GM12878 (cell line): ENCODE data around the gene OSBPL5. TPM values are rescaled to one million over a fixed set of nuclear protein-coding genes. Genes with fewer than 3 reads are reported as not detected.
A peak's percentile ranks its signal among the peaks of the same experiment; 100 is the strongest.

Experiments used
- CHD1 ChIP-seq: IDR thresholded peaks from 2 replicates; pipeline ENCODE4 v1.6.1; 2012; ENCODE audit warnings: low read depth, low read length, improper control_type of control experiment
- ESRRA ChIP-seq: IDR thresholded peaks from 2 replicates; pipeline ENCODE4 v1.6.1; 2012; ENCODE audit warnings: mild to moderate bottlenecking, low read length, improper control_type of control experiment
- KDM1A ChIP-seq: fragments of 200-600 bp; sonication (generic); IDR thresholded peaks from 2 replicates; pipeline ENCODE4 v1.6.1; 2016; ENCODE audit warnings: borderline replicate concordance
- MEF2B ChIP-seq: fragments of 450-650 bp; IDR thresholded peaks from 2 replicates; pipeline ENCODE4 v1.6.1; 2018; ENCODE audit warnings: mild to moderate bottlenecking, moderate library complexity; ENCODE audit not compliant: partially characterized antibody, poor library complexity, severe bottlenecking
- POLR2AphosphoS5 ChIP-seq: IDR thresholded peaks from 2 replicates; pipeline ENCODE4 v1.6.1; 2011; ENCODE audit warnings: mild to moderate bottlenecking, low read length, inconsistent platforms
- RB1 ChIP-seq: fragments of 450-650 bp; formaldehyde crosslinking; IDR thresholded peaks from 2 replicates; pipeline ENCODE4 v1.6.1; 2017; ENCODE audit warnings: mild to moderate bottlenecking, borderline replicate concordance
- ZNF24 ChIP-seq: fragments of 450-650 bp; IDR thresholded peaks from 2 replicates; pipeline ENCODE4 v1.6.1; 2017; ENCODE audit warnings: antibody characterized with exemption, mild to moderate bottlenecking
- ZNF622 ChIP-seq: fragments of 450-650 bp; IDR thresholded peaks from 2 replicates; pipeline ENCODE4 v1.6.1; 2017; ENCODE audit warnings: mild to moderate bottlenecking, inconsistent platforms
- ZNF687 ChIP-seq: fragments of 450-650 bp; IDR thresholded peaks from 2 replicates; pipeline ENCODE4 v1.6.1; 2017; ENCODE audit warnings: mild to moderate bottlenecking, moderate library complexity
- polyA plus RNA-seq, 11 experiments: library from polyadenylated mRNA; depleted of rRNA in 4 of 11; unstranded in 6 of 11; stranded (reverse) in 5 of 11; fragments of >200 nt; fragmentation: Nextera tagmentation in 4 of 11; fragmentation: Illumina TruSeq in 1 of 11; extraction: Ambion mirVana in 4 of 11; extraction: Trizol in 1 of 11; gene quantifications; 1 replicate in 1 of 11; 2 replicates in 10 of 11; pipeline versions ENCODE4 v1.2.1 to v1.2.3, GENCODE V29; 2011 to 2016; ENCODE audit warnings: inconsistent platforms in 2 of 11, missing spikeins in 2 of 11, low read depth in 1 of 11
- total RNA-seq, 4 experiments: library from RNA; depleted of rRNA in 3 of 4; stranded (reverse); fragments of >200 nt in 3 of 4; fragmentation: Illumina TruSeq in 1 of 4; extraction: Trizol in 1 of 4; gene quantifications; 2 replicates each; pipeline versions ENCODE4 v1.2.1 to v1.2.3, GENCODE V29; 2013 to 2021
- TF ChIP-seq, protein P1 (sequence below): fragments of 450-650 bp; IDR thresholded peaks from 2 replicates; pipeline ENCODE4 v1.6.1; 2017; ENCODE audit warnings: mild to moderate bottlenecking, moderate library complexity
- TF ChIP-seq, protein P2 (sequence below): fragments of 450-650 bp; IDR thresholded peaks from 2 replicates; pipeline ENCODE4 v1.6.1; 2017; ENCODE audit warnings: antibody characterized with exemption, mild to moderate bottlenecking, moderate library complexity
- TF ChIP-seq, protein P3 (sequence below): fragments of 450-650 bp; IDR thresholded peaks from 2 replicates; pipeline ENCODE4 v1.6.1; 2017; ENCODE audit warnings: mild to moderate bottlenecking, low read depth, inconsistent platforms; ENCODE audit not compliant: poor library complexity, severe bottlenecking
- TF ChIP-seq, protein P4 (sequence below): fragments of 450-650 bp; IDR thresholded peaks from 2 replicates; pipeline ENCODE4 v1.6.1; 2017; ENCODE audit warnings: borderline replicate concordance

The OSBPL5 gene
- total and polyA plus RNA-seq, 10 of the 15 experiments (the other 5 are each of a cell fraction or from before 2014, with no cell fraction given) = not detected

GRCh38 chr11:3057069-3057963 lies 107.8 kb downstream of the OSBPL5 start, which contains the start of gene CARS1 (continued):
- TF ChIP-seq ZNF687 (no peak), KDM1A (no peak), ZNF622 (no peak), POLR2AphosphoS5 (peak; percentile 55; the same call in 1 of the 2 replicates), RB1 (no peak), ZNF24 (no peak), CHD1 (no peak), ESRRA (peak; percentile 67; the same call in 1 of the 2 replicates), MEF2B (peak; percentile 21)
- TF ChIP-seq, protein P1, sequence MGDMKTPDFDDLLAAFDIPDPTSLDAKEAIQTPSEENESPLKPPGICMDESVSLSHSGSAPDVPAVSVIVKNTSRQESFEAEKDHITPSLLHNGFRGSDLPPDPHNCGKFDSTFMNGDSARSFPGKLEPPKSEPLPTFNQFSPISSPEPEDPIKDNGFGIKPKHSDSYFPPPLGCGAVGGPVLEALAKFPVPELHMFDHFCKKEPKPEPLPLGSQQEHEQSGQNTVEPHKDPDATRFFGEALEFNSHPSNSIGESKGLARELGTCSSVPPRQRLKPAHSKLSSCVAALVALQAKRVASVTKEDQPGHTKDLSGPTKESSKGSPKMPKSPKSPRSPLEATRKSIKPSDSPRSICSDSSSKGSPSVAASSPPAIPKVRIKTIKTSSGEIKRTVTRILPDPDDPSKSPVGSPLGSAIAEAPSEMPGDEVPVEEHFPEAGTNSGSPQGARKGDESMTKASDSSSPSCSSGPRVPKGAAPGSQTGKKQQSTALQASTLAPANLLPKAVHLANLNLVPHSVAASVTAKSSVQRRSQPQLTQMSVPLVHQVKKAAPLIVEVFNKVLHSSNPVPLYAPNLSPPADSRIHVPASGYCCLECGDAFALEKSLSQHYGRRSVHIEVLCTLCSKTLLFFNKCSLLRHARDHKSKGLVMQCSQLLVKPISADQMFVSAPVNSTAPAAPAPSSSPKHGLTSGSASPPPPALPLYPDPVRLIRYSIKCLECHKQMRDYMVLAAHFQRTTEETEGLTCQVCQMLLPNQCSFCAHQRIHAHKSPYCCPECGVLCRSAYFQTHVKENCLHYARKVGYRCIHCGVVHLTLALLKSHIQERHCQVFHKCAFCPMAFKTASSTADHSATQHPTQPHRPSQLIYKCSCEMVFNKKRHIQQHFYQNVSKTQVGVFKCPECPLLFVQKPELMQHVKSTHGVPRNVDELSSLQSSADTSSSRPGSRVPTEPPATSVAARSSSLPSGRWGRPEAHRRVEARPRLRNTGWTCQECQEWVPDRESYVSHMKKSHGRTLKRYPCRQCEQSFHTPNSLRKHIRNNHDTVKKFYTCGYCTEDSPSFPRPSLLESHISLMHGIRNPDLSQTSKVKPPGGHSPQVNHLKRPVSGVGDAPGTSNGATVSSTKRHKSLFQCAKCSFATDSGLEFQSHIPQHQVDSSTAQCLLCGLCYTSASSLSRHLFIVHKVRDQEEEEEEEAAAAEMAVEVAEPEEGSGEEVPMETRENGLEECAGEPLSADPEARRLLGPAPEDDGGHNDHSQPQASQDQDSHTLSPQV = no peak
- TF ChIP-seq, protein P2, sequence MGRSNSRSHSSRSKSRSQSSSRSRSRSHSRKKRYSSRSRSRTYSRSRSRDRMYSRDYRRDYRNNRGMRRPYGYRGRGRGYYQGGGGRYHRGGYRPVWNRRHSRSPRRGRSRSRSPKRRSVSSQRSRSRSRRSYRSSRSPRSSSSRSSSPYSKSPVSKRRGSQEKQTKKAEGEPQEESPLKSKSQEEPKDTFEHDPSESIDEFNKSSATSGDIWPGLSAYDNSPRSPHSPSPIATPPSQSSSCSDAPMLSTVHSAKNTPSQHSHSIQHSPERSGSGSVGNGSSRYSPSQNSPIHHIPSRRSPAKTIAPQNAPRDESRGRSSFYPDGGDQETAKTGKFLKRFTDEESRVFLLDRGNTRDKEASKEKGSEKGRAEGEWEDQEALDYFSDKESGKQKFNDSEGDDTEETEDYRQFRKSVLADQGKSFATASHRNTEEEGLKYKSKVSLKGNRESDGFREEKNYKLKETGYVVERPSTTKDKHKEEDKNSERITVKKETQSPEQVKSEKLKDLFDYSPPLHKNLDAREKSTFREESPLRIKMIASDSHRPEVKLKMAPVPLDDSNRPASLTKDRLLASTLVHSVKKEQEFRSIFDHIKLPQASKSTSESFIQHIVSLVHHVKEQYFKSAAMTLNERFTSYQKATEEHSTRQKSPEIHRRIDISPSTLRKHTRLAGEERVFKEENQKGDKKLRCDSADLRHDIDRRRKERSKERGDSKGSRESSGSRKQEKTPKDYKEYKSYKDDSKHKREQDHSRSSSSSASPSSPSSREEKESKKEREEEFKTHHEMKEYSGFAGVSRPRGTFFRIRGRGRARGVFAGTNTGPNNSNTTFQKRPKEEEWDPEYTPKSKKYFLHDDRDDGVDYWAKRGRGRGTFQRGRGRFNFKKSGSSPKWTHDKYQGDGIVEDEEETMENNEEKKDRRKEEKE = no peak
- TF ChIP-seq, protein P3, sequence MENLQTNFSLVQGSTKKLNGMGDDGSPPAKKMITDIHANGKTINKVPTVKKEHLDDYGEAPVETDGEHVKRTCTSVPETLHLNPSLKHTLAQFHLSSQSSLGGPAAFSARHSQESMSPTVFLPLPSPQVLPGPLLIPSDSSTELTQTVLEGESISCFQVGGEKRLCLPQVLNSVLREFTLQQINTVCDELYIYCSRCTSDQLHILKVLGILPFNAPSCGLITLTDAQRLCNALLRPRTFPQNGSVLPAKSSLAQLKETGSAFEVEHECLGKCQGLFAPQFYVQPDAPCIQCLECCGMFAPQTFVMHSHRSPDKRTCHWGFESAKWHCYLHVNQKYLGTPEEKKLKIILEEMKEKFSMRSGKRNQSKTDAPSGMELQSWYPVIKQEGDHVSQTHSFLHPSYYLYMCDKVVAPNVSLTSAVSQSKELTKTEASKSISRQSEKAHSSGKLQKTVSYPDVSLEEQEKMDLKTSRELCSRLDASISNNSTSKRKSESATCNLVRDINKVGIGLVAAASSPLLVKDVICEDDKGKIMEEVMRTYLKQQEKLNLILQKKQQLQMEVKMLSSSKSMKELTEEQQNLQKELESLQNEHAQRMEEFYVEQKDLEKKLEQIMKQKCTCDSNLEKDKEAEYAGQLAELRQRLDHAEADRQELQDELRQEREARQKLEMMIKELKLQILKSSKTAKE = no peak
- TF ChIP-seq, protein P4, sequence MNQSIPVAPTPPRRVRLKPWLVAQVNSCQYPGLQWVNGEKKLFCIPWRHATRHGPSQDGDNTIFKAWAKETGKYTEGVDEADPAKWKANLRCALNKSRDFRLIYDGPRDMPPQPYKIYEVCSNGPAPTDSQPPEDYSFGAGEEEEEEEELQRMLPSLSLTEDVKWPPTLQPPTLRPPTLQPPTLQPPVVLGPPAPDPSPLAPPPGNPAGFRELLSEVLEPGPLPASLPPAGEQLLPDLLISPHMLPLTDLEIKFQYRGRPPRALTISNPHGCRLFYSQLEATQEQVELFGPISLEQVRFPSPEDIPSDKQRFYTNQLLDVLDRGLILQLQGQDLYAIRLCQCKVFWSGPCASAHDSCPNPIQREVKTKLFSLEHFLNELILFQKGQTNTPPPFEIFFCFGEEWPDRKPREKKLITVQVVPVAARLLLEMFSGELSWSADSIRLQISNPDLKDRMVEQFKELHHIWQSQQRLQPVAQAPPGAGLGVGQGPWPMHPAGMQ = no peak
